OCI-LY3 (cell line): ENCODE data around the gene GPER1.
A peak's percentile ranks its signal among the peaks of the same experiment; 100 is the strongest.

Experiments
- H2AFZ ChIP-seq: fragments of 200-600, 300-600 bp; shearing (Covaris generic); 2 replicates; pipeline ENCODE4 v1.6.0; 2014; ENCODE audit warnings: antibody characterized with exemption, low read depth, low read length
- H3K27ac ChIP-seq: fragments of 200-600, 300-600 bp; sonication (generic); 2 replicates; pipeline ENCODE4 v1.5.1; 2014; ENCODE audit warnings: mild to moderate bottlenecking, low read length, moderate library complexity, mixed read lengths
- H3K27me3 ChIP-seq: fragments of 200-600, 300-600 bp; sonication (generic); 2 replicates; pipeline ENCODE4 v1.6.1; 2014; ENCODE audit warnings: low read depth, low read length, mixed read lengths
- H3K36me3 ChIP-seq: fragments of 200-600, 300-600 bp; sonication (generic); replicated peaks from 2 replicates; pipeline ENCODE3; 2014; ENCODE audit warnings: low read depth, low read length, mixed read lengths
- H3K4me1 ChIP-seq: fragments of 300-600, 200-600 bp; sonication (generic); 2 replicates; pipeline ENCODE4 v1.6.1; 2014; ENCODE audit warnings: low read length, mixed read lengths
- H3K4me2 ChIP-seq: fragments of 200-600, 300-600 bp; sonication (generic); 2 replicates; pipeline ENCODE4 v1.6.1; 2014; ENCODE audit warnings: low read length, mixed read lengths
- H3K4me3 ChIP-seq: fragments of 300-600, 200-600 bp; sonication (generic); 2 replicates; pipeline ENCODE4 v1.5.1; 2014; ENCODE audit warnings: antibody characterized with exemption, mild to moderate bottlenecking, low read length, moderate library complexity
- H3K79me2 ChIP-seq: fragments of 300-600, 200-600 bp; shearing (Covaris generic); 2 replicates; pipeline ENCODE4 v1.6.1; 2014; ENCODE audit warnings: mild to moderate bottlenecking, low read length, mixed read lengths
- H3K9ac ChIP-seq: fragments of 300-600, 200-600 bp; shearing (Covaris generic); 2 replicates; pipeline ENCODE4 v1.6.0; 2014; ENCODE audit warnings: mild to moderate bottlenecking, low read length, moderate library complexity
- H3K9me3 ChIP-seq: fragments of 200-600, 300-600 bp; shearing (Covaris generic); 2 replicates; pipeline ENCODE4 v1.6.1; 2014; ENCODE audit warnings: low read length, mixed read lengths; ENCODE audit not compliant: insufficient read depth
- H4K20me1 ChIP-seq: fragments of 200-600, 300-600 bp; sonication (generic); 2 replicates; pipeline ENCODE4 v1.6.1; 2016; ENCODE audit warnings: low read length, mixed read lengths; ENCODE audit not compliant: insufficient read depth
- EZH2phosphoT487 ChIP-seq: fragments of 200-600 bp; shearing (Covaris generic); IDR thresholded peaks from 2 replicates; pipeline ENCODE4 v1.6.1; 2018; ENCODE audit warnings: antibody characterized with exemption, mixed run types, low read depth
- TF ChIP-seq, protein P1 (sequence below): fragments of 200-600, 300-600 bp; sonication (generic); IDR thresholded peaks from 2 replicates; pipeline ENCODE4 v1.5.1; 2014; ENCODE audit warnings: antibody characterized with exemption, low read length, low read depth

The GPER1 gene

DNA sequence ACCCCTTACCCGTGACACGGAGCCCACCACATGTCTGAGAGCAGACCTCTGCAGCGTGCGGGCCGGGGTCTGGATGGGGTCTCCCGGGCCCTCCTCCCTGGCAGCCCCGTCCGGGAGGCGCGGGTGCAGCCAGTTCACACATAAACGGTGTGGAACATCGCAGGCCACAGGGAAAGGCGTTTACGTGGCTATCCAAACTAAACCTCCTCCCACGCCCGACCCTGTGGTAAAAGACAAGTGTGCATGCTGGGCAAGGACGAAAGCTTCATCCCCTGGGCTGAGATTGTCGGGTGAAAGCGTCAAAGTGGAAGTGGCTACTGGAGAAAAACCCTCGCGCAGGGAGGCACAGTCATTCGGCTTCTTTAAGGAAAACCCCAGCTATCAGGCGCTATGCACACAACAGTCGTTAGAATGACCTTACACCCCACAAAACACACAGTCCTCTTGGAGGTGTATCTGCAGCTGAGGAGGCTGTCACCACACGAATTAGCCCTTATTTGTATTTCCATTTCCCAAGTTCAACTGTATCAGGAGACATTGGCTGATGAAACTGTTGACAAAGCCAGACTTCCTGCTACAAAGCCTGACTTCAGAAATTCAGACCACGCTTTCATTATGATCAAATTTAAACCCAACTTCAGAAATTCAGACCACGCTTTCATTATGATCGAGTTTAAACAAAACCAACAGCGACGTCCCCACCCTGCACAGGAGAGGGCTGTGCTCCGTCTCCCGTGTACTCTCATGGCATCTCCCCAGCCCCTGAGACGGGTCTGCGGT is 15.3 kb downstream of the GPER1 start:
- H4K20me1 ChIP-seq: 0 out of 2 replicates have a peak, but pooled peaks cover 4% of the 10 kb centered on the region
- TF ChIP-seq, protein P1, sequence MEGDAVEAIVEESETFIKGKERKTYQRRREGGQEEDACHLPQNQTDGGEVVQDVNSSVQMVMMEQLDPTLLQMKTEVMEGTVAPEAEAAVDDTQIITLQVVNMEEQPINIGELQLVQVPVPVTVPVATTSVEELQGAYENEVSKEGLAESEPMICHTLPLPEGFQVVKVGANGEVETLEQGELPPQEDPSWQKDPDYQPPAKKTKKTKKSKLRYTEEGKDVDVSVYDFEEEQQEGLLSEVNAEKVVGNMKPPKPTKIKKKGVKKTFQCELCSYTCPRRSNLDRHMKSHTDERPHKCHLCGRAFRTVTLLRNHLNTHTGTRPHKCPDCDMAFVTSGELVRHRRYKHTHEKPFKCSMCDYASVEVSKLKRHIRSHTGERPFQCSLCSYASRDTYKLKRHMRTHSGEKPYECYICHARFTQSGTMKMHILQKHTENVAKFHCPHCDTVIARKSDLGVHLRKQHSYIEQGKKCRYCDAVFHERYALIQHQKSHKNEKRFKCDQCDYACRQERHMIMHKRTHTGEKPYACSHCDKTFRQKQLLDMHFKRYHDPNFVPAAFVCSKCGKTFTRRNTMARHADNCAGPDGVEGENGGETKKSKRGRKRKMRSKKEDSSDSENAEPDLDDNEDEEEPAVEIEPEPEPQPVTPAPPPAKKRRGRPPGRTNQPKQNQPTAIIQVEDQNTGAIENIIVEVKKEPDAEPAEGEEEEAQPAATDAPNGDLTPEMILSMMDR: no peak
- no peak for TF ChIP-seq EZH2phosphoT487
- no peaks in the 10 kb centered on the region for H3K27me3 ChIP-seq
- peaks cover 25% of the 10 kb centered on the region for H3K36me3 ChIP-seq
- peak overlapping the region; percentile 62 for H3K4me3 ChIP-seq
- H3K27ac ChIP-seq: peak overlapping the region; percentile 91
- H2AFZ ChIP-seq: no peak overlapping the region
- H3K4me2 ChIP-seq: peak overlapping the region; percentile 80
- peaks cover 45% of the 10 kb centered on the region for H3K79me2 ChIP-seq
- peak overlapping the region; percentile 67 for H3K9ac ChIP-seq
- H3K9me3 ChIP-seq: no peaks in the 10 kb centered on the region
- H3K4me1 ChIP-seq: peaks cover 75% of the 10 kb centered on the region

DNA sequence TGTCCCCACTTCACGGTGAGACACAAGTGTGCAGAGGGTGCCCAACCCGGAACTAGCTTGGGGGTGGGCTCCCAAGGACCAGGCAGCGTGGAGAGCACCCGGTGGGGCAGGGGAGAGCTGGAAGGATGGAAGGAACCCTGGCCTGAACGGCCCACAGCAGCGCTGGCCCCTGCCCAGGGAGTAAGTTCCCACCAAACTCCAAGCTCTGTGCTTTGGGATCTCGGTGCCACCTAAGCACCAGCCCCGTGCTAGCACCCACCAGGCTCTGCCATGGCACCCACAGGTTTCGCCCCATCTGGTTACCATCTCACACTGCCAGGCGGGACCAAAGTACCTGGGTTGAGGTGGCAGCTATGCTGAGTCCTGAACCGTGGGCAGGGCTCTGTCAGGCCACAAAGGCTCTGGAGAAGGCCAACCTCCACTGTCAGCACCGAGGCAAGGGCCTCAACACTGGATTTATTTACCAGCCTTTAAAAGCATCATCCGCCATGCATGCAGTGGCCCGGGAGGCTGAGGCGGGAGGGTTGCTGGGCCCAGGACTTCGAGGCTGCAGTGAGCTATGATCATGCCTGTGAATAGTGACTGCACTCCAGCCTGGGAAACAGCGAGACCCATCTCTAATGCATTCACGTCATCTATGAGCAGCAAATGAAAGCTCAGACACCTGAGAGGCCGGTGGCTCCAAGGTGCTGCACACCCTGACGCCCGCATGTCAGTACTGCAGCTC is 16.0 kb downstream of the GPER1 start:
- H3K79me2 ChIP-seq: peaks cover 44% of the 10 kb centered on the region
- H3K9me3 ChIP-seq: no peaks in the 10 kb centered on the region
- peak overlapping the region; percentile 80 for H3K4me2 ChIP-seq
- no peak overlapping the region for H2AFZ ChIP-seq
- no peaks in the 10 kb centered on the region for H3K27me3 ChIP-seq
- TF ChIP-seq, protein P1: no peak
- peak overlapping the region; percentile 62 for H3K4me3 ChIP-seq
- peaks cover 18% of the 10 kb centered on the region for H3K36me3 ChIP-seq
- peak overlapping the region; percentile 91 for H3K27ac ChIP-seq
- H3K9ac ChIP-seq: peak overlapping the region; percentile 67
- H4K20me1 ChIP-seq: 0 out of 2 replicates have a peak, but pooled peaks cover 4% of the 10 kb centered on the region
- peaks cover 75% of the 10 kb centered on the region for H3K4me1 ChIP-seq

DNA sequence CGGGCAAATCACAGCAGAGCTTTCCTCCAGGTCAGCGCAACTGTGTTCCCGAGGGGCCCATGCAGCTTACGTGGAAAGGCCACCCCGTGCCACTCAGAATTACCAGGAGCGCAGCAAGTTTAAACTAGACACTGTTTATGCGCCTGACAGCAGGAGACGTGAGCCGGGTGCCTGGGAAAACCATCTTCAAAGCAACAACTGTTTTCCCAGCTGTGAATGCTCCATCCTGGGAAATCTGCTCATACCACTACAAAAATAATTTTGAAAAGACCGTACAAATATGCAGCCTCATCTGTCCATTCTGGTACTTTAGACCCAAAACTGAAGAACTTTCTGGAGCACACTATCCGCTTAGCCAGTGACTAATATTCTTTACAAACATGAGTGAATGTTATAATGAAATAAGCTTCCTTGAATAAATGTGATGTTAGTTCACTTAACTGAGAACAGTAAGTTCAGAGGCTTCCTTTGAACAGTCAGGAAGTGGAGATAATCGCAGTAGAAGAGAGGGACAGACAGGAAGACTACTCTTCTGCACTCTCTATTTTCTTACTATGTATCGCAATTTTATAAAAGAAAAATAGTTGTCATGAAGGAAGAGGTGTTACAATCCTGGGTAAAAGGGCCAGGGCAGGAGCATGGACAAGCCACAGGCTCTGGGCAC is 16.7 kb downstream of the GPER1 start:
- H3K4me1 ChIP-seq: peaks cover 75% of the 10 kb centered on the region
- peak overlapping the region; percentile 91 for H3K27ac ChIP-seq
- no peaks in the 10 kb centered on the region for H3K27me3 ChIP-seq
- H3K4me3 ChIP-seq: peak overlapping the region; percentile 62
- peak overlapping the region; percentile 80 for H3K4me2 ChIP-seq
- no peak for TF ChIP-seq EZH2phosphoT487
- TF ChIP-seq, protein P1: no peak
- H3K36me3 ChIP-seq: peaks cover 11% of the 10 kb centered on the region
- no peaks in the 10 kb centered on the region for H3K9me3 ChIP-seq
- H2AFZ ChIP-seq: no peak overlapping the region
- H4K20me1 ChIP-seq: 0 out of 2 replicates have a peak, but pooled peaks cover 4% of the 10 kb centered on the region
- H3K9ac ChIP-seq: peak overlapping the region; percentile 39
- H3K79me2 ChIP-seq: peaks cover 44% of the 10 kb centered on the region

DNA sequence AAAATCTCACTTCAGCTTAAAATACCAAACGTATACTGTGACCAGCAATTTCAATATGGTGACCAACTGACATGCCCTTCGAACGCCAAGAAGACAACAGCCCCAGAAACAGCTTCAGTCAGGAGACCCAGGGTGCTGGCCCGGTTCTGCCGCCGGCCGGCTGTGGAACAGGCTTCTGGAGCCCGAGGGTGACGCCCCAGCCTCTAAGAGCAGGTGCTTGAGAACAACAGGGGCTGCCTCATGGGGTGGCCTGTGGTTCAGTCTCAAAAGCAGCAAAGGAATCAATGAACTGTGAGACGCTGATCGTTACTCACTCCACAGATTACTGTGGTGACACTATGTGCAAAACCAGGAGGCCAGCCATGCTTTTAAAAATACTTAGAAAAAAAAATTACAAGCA is 17.3 kb downstream of the GPER1 start:
- H3K27ac ChIP-seq: peak overlapping the region; percentile 91
- peaks cover 72% of the 10 kb centered on the region for H3K4me1 ChIP-seq
- H2AFZ ChIP-seq: no peak overlapping the region
- H3K4me2 ChIP-seq: peak overlapping the region; percentile 80
- H3K4me3 ChIP-seq: peak overlapping the region; percentile 62
- H3K9me3 ChIP-seq: no peaks in the 10 kb centered on the region
- TF ChIP-seq, protein P1: no peak
- TF ChIP-seq EZH2phosphoT487: no peak
- H4K20me1 ChIP-seq: 0 out of 2 replicates have a peak, but pooled peaks cover 4% of the 10 kb centered on the region
- no peaks in the 10 kb centered on the region for H3K27me3 ChIP-seq
- peaks cover 8% of the 10 kb centered on the region for H3K36me3 ChIP-seq
- peaks cover 44% of the 10 kb centered on the region for H3K79me2 ChIP-seq
- peak overlapping the region; percentile 47 for H3K9ac ChIP-seq
